ENCODE measurements around the gene ZBTB4.

The ZBTB4 gene

DNA sequence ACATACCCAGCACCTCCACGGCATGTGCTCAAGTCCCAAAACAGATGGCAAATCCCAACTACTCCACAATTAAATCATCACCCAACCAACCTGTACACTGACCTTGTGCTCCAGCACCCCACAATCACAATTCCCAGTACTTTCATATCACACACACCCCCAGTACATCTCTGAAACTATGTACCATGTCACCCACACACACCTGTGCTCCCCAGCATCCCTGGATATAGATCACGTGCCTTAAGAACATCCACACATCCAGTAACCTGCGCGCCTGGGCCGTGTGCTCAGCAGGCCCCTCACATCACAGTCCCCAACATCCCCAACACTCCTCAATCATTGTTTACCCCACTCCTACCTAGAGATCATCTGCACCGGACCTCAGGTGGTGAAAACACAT is 69.7 kb downstream of the ZBTB4 start:
- in situ Hi-C loops (cut with MboI; ENCODE audit: low sequenced_read_pairs), result no loop called here
- Histone ChIP-seq H3K27me3 (ENCODE audit: low read depth) (no peaks in the 10 kb centered on the region), H3K36me3 (replicated peaks) (peaks cover 9% of the 10 kb centered on the region), H3K4me3 (no peak overlapping the region), H3K9me3 (no peaks in the 10 kb centered on the region), H3K4me1 (no peaks in the 10 kb centered on the region; the same call in 1 of the 2 replicates)
- DNase-seq (ENCODE audit: low spot score in 2 of 2), result no peak
